Keratinocyte (primary cell): ENCODE measurements around the gene ABCD3. TPM values are rescaled to one million over a fixed set of nuclear protein-coding genes. Genes with fewer than 3 reads are reported as not detected.

Source experiments
- DNase-seq: peaks from one replicate; pipeline ENCODE4 v3.0.0-alpha.2; 2011; ENCODE audit warnings: low read depth, missing footprints, low spot score
- FAIRE-seq: peaks from 2 replicates; lab custom pipeline; 2011; peaks lifted over from hg19 to GRCh38; lab: Jason Lieb, UNC
- H2AFZ ChIP-seq: 2 replicates; pipeline ENCODE4 v1.6.0; 2012; ENCODE audit warnings: low read length, control low read depth, inconsistent platforms; ENCODE audit not compliant: control insufficient read depth
- H3K27ac ChIP-seq: 2 replicates; pipeline ENCODE4 v1.5.1; 2011; ENCODE audit warnings: low read length; ENCODE audit not compliant: control insufficient read depth, insufficient read depth
- H3K27me3 ChIP-seq: 3 replicates; pipeline ENCODE4 v1.6.0; 2011; ENCODE audit warnings: low read length; ENCODE audit not compliant: control insufficient read depth, insufficient read depth; ENCODE audit errors: extremely low read depth
- H3K36me3 ChIP-seq, 2 experiments: 2 replicates in 1 of 2; 3 replicates in 1 of 2; pipeline ENCODE4 v1.5.1; 2011; ENCODE audit warnings: low read length in 2 of 2, mild to moderate bottlenecking in 1 of 2; ENCODE audit not compliant: control insufficient read depth in 2 of 2, insufficient read depth in 2 of 2; ENCODE audit errors: extremely low read depth in 1 of 2
- H3K4me1 ChIP-seq: 3 replicates; pipeline ENCODE4 v1.5.1; 2011; ENCODE audit warnings: low read length; ENCODE audit not compliant: control insufficient read depth, insufficient read depth; ENCODE audit errors: extremely low read depth
- H3K4me2 ChIP-seq: 3 replicates; pipeline ENCODE4 v1.6.0; 2011; ENCODE audit warnings: low read depth, low read length; ENCODE audit not compliant: control insufficient read depth, insufficient read depth; ENCODE audit errors: extremely low read depth
- H3K4me3 ChIP-seq, 3 experiments: fragments of 200-600 bp in 1 of 3; sonication (generic) in 1 of 3; 2 replicates in 2 of 3; 3 replicates in 1 of 3; pipeline ENCODE4 v1.5.1; 2011 to 2016; ENCODE audit warnings: low read length in 3 of 3, mild to moderate bottlenecking in 3 of 3, control low read depth in 2 of 3, inconsistent platforms in 1 of 3, low read depth in 1 of 3, mixed read lengths in 1 of 3, mixed run types in 1 of 3, moderate library complexity in 1 of 3; ENCODE audit not compliant: control insufficient read depth in 2 of 3, insufficient read depth in 2 of 3; ENCODE audit errors: extremely low read depth in 1 of 3
- H3K79me2 ChIP-seq: 2 replicates; pipeline ENCODE4 v1.6.0; 2012; ENCODE audit warnings: low read length; ENCODE audit not compliant: control insufficient read depth, insufficient read depth
- H3K9ac ChIP-seq: 3 replicates; pipeline ENCODE4 v1.6.0; 2011; ENCODE audit warnings: low read length; ENCODE audit not compliant: control insufficient read depth, insufficient read depth; ENCODE audit errors: extremely low read depth
- H3K9me1 ChIP-seq: 3 replicates; pipeline ENCODE4 v1.6.0; 2011; ENCODE audit warnings: low read length; ENCODE audit not compliant: control insufficient read depth, insufficient read depth; ENCODE audit errors: extremely low read depth
- H3K9me3 ChIP-seq: 2 replicates; pipeline ENCODE4 v1.5.1; 2012; ENCODE audit warnings: low read depth, low read length; ENCODE audit not compliant: control insufficient read depth
- H4K20me1 ChIP-seq: 3 replicates; pipeline ENCODE4 v1.6.0; 2011; ENCODE audit warnings: low read length; ENCODE audit not compliant: control insufficient read depth, insufficient read depth; ENCODE audit errors: extremely low read depth
- EZH2 ChIP-seq: IDR thresholded peaks from one replicate; pipeline ENCODE4 v1.6.1; 2012; ENCODE audit warnings: inconsistent platforms, mild to moderate bottlenecking, low read length, moderate library complexity
- dilution Hi-C: fragments of 300-500 bp; cut with MboI; formaldehyde crosslinking; loops from one replicate; pipeline ENCODE4 v1.7.0; 2020; ENCODE audit warnings: low sequenced_read_pairs; ENCODE audit not compliant: extremely low pct_ligation_motif_present
- polyA plus RNA-seq, 5 experiments: library from polyadenylated mRNA; depleted of rRNA in 3 of 5; stranded (reverse) in 3 of 5; stranded (forward) in 1 of 5; unstranded in 1 of 5; fragments of >200 nt; gene quantifications; 1 replicate in 1 of 5; 2 replicates in 3 of 5; 3 replicates in 1 of 5; pipeline versions ENCODE4 v1.2.1 to v1.2.3, GENCODE V29; 2011 to 2012; ENCODE audit warnings: missing spikeins in 2 of 5, low read depth in 1 of 5, low replicate concordance in 1 of 5
- TF ChIP-seq, protein P1 (sequence below), 3 experiments: IDR thresholded peaks in 1 of 3; conservative IDR thresholded peaks in 1 of 3; optimal IDR thresholded peaks in 1 of 3; 2 replicates in 2 of 3; 3 replicates in 1 of 3; pipeline versions ENCODE3 to v1.5.1; 2011; ENCODE audit warnings: low read length in 3 of 3, mild to moderate bottlenecking in 3 of 3, moderate library complexity in 2 of 3, control low read depth in 1 of 3, inconsistent platforms in 1 of 3; ENCODE audit not compliant: insufficient read depth in 2 of 3; ENCODE audit errors: extremely low read depth in 1 of 3

ABCD3 gene
- polyA plus RNA-seq, 1 donor (not counting 4 experiments of a cell fraction or from before 2014, with no cell fraction given): 34.9 TPM

DNA sequence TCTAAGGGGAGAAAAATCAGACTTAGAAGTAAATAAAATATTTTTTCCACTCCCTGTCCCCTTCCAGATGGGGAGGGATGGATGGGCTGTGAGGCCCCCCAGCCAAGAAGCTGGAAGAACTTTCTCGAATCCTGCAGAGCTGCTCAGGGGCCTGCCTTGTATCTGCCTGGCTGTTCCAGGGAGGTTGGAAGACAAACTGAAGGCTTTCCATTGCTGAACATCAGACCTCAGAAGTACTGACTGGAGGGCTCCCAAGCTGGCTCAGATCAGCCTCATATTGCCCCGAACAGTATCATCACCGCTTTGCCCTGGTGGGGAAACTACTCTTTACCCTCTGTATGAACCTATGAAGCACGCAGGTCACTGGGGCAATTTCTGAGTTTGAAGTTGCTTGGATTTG, 135.7 kb downstream of the ABCD3 start:
- Histone ChIP-seq H3K4me3 (no peak overlapping the region), H3K36me3 (no peaks in the 10 kb centered on the region), H3K9ac (no peak overlapping the region), H3K9me1 (no peaks in the 10 kb centered on the region), H4K20me1 (no peaks in the 10 kb centered on the region), H3K27ac (peak overlapping the region; percentile 19), H3K4me2 (peak overlapping the region; percentile 66), H3K79me2 (no peaks in the 10 kb centered on the region), H3K27me3 (no peaks in the 10 kb centered on the region), H3K9me3 (no peaks in the 10 kb centered on the region), H3K4me1 (peaks cover 58% of the 10 kb centered on the region), H2AFZ (no peak overlapping the region)
- FAIRE-seq: peak; percentile 20
- dilution Hi-C loops: no loop called here
- no peak for TF ChIP-seq EZH2
- TF ChIP-seq, protein P1, sequence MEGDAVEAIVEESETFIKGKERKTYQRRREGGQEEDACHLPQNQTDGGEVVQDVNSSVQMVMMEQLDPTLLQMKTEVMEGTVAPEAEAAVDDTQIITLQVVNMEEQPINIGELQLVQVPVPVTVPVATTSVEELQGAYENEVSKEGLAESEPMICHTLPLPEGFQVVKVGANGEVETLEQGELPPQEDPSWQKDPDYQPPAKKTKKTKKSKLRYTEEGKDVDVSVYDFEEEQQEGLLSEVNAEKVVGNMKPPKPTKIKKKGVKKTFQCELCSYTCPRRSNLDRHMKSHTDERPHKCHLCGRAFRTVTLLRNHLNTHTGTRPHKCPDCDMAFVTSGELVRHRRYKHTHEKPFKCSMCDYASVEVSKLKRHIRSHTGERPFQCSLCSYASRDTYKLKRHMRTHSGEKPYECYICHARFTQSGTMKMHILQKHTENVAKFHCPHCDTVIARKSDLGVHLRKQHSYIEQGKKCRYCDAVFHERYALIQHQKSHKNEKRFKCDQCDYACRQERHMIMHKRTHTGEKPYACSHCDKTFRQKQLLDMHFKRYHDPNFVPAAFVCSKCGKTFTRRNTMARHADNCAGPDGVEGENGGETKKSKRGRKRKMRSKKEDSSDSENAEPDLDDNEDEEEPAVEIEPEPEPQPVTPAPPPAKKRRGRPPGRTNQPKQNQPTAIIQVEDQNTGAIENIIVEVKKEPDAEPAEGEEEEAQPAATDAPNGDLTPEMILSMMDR (optimal IDR thresholded peaks at IDR 0.05 in 1 of 3, IDR thresholded peaks at IDR 0.05 in 1 of 3, conservative IDR thresholded peaks at IDR 0.05 in 1 of 3; ENCODE audit: extremely low read depth in 1 of 3, insufficient read depth in 2 of 3, low read length in 3 of 3): no peak
- DNase-seq: no peak

GRCh38 chr1:94554580-94554979, 136.4 kb downstream of the ABCD3 start:
- H3K9ac ChIP-seq: no peak overlapping the region
- no peak for TF ChIP-seq EZH2
- TF ChIP-seq, protein P1 (optimal IDR thresholded peaks at IDR 0.05 in 1 of 3, IDR thresholded peaks at IDR 0.05 in 1 of 3, conservative IDR thresholded peaks at IDR 0.05 in 1 of 3; ENCODE audit: extremely low read depth in 1 of 3, insufficient read depth in 2 of 3, low read length in 3 of 3): no peak
- H4K20me1 ChIP-seq: no peaks in the 10 kb centered on the region
- FAIRE-seq (no peak), DNase-seq (no peak)
- no peaks in the 10 kb centered on the region for H3K36me3 ChIP-seq
- H3K27ac ChIP-seq: no peak overlapping the region
- no peaks in the 10 kb centered on the region for H3K79me2 ChIP-seq
- H3K9me3 ChIP-seq: no peaks in the 10 kb centered on the region
- peaks cover 51% of the 10 kb centered on the region for H3K4me1 ChIP-seq
- H3K4me2 ChIP-seq: no peak overlapping the region
- no peak overlapping the region for H3K4me3 ChIP-seq
- dilution Hi-C loops: no loop called here
- H2AFZ ChIP-seq: no peak overlapping the region
- no peaks in the 10 kb centered on the region for H3K9me1 ChIP-seq
- H3K27me3 ChIP-seq: no peaks in the 10 kb centered on the region
